Loucy (cell line): Measurements from ENCODE around the gene ZSCAN5A.

Source experiments
- H2AFZ ChIP-seq: fragments of 200-600 bp; sonication (generic); 2 replicates; pipeline ENCODE4 v1.6.0; 2016; ENCODE audit warnings: antibody characterized with exemption, mild to moderate bottlenecking, low read length, moderate library complexity
- H3F3A ChIP-seq: fragments of 200-600 bp; 2 replicates; pipeline ENCODE4 v1.6.0; 2016; ENCODE audit warnings: antibody characterized with exemption, low read depth, mild to moderate bottlenecking
- H3K27me3 ChIP-seq: fragments of 200-600 bp; sonication (generic); 2 replicates; pipeline ENCODE4 v1.6.1; 2014; ENCODE audit warnings: low read length, mild to moderate bottlenecking; ENCODE audit not compliant: insufficient read depth, poor library complexity, severe bottlenecking
- H3K36me3 ChIP-seq: fragments of 200-600 bp; sonication (generic); 2 replicates; pipeline ENCODE4 v1.6.1; 2016; ENCODE audit warnings: low read length; ENCODE audit not compliant: insufficient read depth
- H3K4me1 ChIP-seq: fragments of 200-600 bp; sonication (generic); 2 replicates; pipeline ENCODE4 v1.5.1; 2014; ENCODE audit warnings: low read length, mild to moderate bottlenecking; ENCODE audit not compliant: insufficient read depth, poor library complexity, severe bottlenecking
- H3K4me2 ChIP-seq: fragments of 200-600 bp; sonication (generic); 2 replicates; pipeline ENCODE4 v1.6.0; 2014; ENCODE audit warnings: antibody characterized with exemption, low read length, low read depth, mild to moderate bottlenecking; ENCODE audit not compliant: poor library complexity, severe bottlenecking
- H3K4me3 ChIP-seq: fragments of 200-600 bp; sonication (generic); 2 replicates; pipeline ENCODE4 v1.5.1; 2014; ENCODE audit warnings: low read length, mild to moderate bottlenecking, mixed read lengths; ENCODE audit not compliant: poor library complexity, severe bottlenecking
- H3K79me2 ChIP-seq: fragments of 200-600 bp; sonication (generic); 2 replicates; pipeline ENCODE4 v1.6.1; 2014; ENCODE audit warnings: low read length; ENCODE audit not compliant: insufficient read depth
- H3K9ac ChIP-seq: fragments of 200-600 bp; sonication (generic); 2 replicates; pipeline ENCODE4 v1.6.0; 2014; ENCODE audit warnings: mild to moderate bottlenecking, low read depth, low read length, moderate library complexity; ENCODE audit not compliant: poor library complexity, severe bottlenecking
- H3K9me2 ChIP-seq: fragments of 200-600 bp; sonication (generic); replicated peaks from 2 replicates; pipeline ENCODE4 v1.6.1; 2016; ENCODE audit warnings: low read depth, low read length, mixed read lengths
- H3K9me3 ChIP-seq: fragments of 200-600 bp; sonication (generic); 2 replicates; pipeline ENCODE4 v1.6.1; 2014; ENCODE audit warnings: mild to moderate bottlenecking, antibody characterized with exemption, low read length, low read depth; ENCODE audit not compliant: insufficient read depth
- H4K20me1 ChIP-seq: fragments of 200-600 bp; sonication (generic); 2 replicates; pipeline ENCODE4 v1.6.0; 2014; ENCODE audit warnings: antibody characterized with exemption, low read length, mild to moderate bottlenecking; ENCODE audit not compliant: insufficient read depth, poor library complexity, severe bottlenecking
- CTCF ChIP-seq: fragments of 200-600 bp; sonication (generic); conservative IDR thresholded peaks from 2 replicates; pipeline ENCODE4 v1.5.1; 2014; ENCODE audit warnings: mild to moderate bottlenecking, antibody characterized with exemption, low read length
- EZH2phosphoT487 ChIP-seq: fragments of 200-600 bp; IDR thresholded peaks from 2 replicates; pipeline ENCODE4 v1.6.1; 2018; ENCODE audit warnings: antibody characterized with exemption, mild to moderate bottlenecking, moderate library complexity, borderline replicate concordance

Gene ZSCAN5A

GRCh38 chr19:56284746-56285145, 29.9 kb downstream of the ZSCAN5A start:
- TF ChIP-seq CTCF = no peak
- Histone ChIP-seq H3K4me2 (no peak overlapping the region), H3K4me3 (no peak overlapping the region), H3K79me2 (no peaks in the 10 kb centered on the region), H3K9me2 (no peaks in the 10 kb centered on the region), H3F3A (no peaks in the 10 kb centered on the region), H3K4me1 (no peaks in the 10 kb centered on the region), H3K27me3 (no peaks in the 10 kb centered on the region), H3K9ac (no peak overlapping the region), H3K9me3 (no peaks in the 10 kb centered on the region), H2AFZ (no peak overlapping the region), H4K20me1 (no peaks in the 10 kb centered on the region), H3K36me3 (no peaks in the 10 kb centered on the region)

GRCh38 chr19:56282809-56283208, 31.8 kb downstream of the ZSCAN5A start:
- TF ChIP-seq EZH2phosphoT487 (no peak), CTCF (no peak)
- H3K4me2 ChIP-seq = no peak overlapping the region
- H3K36me3 ChIP-seq = no peaks in the 10 kb centered on the region
- H3K27me3 ChIP-seq = no peaks in the 10 kb centered on the region
- no peak overlapping the region for H3K9ac ChIP-seq
- H3K4me3 ChIP-seq = no peak overlapping the region
- H3K9me2 ChIP-seq = no peaks in the 10 kb centered on the region
- H3K9me3 ChIP-seq = no peaks in the 10 kb centered on the region
- H3K79me2 ChIP-seq = no peaks in the 10 kb centered on the region
- no peaks in the 10 kb centered on the region for H4K20me1 ChIP-seq
- no peak overlapping the region for H2AFZ ChIP-seq
- H3K4me1 ChIP-seq = no peaks in the 10 kb centered on the region
- no peaks in the 10 kb centered on the region for H3F3A ChIP-seq

- no peak overlapping the region for H2AFZ ChIP-seq
- TF ChIP-seq CTCF = no peak
- no peak for TF ChIP-seq EZH2phosphoT487
- no peak overlapping the region for H3K4me3 ChIP-seq
- no peaks in the 10 kb centered on the region for H3K4me1 ChIP-seq
- no peaks in the 10 kb centered on the region for H3K27me3 ChIP-seq
- no peak overlapping the region for H3K9ac ChIP-seq
- no peaks in the 10 kb centered on the region for H3K79me2 ChIP-seq
- H3F3A ChIP-seq = no peaks in the 10 kb centered on the region
- no peaks in the 10 kb centered on the region for H3K9me2 ChIP-seq
- H3K9me3 ChIP-seq = no peaks in the 10 kb centered on the region
- H3K36me3 ChIP-seq = no peaks in the 10 kb centered on the region
- H3K4me2 ChIP-seq = no peak overlapping the region
- no peaks in the 10 kb centered on the region for H4K20me1 ChIP-seq
Observed at GRCh38 chr19:56273563-56274117, 41.0 kb downstream of the ZSCAN5A start.
